Measurements from ENCODE around the gene GMEB2.

DNA sequence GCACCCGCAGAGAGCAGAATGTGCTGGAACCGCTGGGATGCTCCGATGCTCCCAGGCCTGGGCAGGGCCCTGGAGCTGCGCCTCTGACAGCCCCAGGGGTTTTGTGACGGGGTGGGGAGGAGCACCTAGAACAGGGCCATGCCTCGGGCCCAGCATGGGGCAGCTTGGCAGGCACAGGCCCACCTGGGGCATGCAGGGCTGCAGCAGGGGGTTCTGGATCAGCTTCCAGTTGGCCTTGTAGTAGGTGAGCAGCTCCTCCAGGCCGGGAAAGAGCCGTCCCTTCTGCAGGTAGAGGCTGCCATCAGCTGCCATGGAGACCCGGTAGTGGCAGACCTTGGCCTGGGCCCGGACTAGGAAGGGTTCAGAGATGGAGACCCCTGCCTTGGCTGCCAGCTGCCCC is 83.8 kb downstream of the GMEB2 start:
- TF ChIP-seq POLR2AphosphoS5 (IDR thresholded peaks at IDR 0.05; ENCODE audit: borderline replicate concordance, low read depth, low read length) (no peak), EZH2 (IDR thresholded peaks at IDR 0.05) (no peak), FOXP2 (optimal IDR thresholded peaks at IDR 0.05; ENCODE audit: control extremely low read depth, extremely low read length, insufficient read depth) (no peak)

All from SK-N-MC (cell line).